WTC11 (cell line): ENCODE results near the gene SP100. TPM values are rescaled to one million over a fixed set of nuclear protein-coding genes. Genes with fewer than 3 reads are reported as not detected.
A peak's percentile ranks its signal among the peaks of the same experiment; 100 is the strongest.

Experiments
- ATAC-seq: fragments of 200-7000 bp; cut with Tn5 transposase; 2 replicates; pipeline ENCODE4 v1.10.0; 2021; ENCODE audit warnings: mild to moderate bottlenecking, moderate library complexity
- CTCF ChIA-PET: fragments of 300-600 bp; sonication (Branson Sonifier 250); formaldehyde crosslinking; loops from one replicate; lab custom pipeline; 2021; ENCODE audit warnings: antibody characterized with exemption; lab: Charles Lee
- POLR2A ChIA-PET: fragments of 350-600 bp; sonication (Branson Sonifier 250); formaldehyde crosslinking; loops from one replicate; lab custom pipeline; 2021; ENCODE audit warnings: antibody characterized with exemption; lab: Charles Lee
- DNase-seq: peaks from one replicate; pipeline ENCODE4 v3.0.0; 2021; ENCODE audit warnings: low spot score
- H3K27ac Mint-ChIP-seq: 2 replicates; pipeline ENCODE4 v1.8.0; 2021; ENCODE audit warnings: mixed read lengths
- H3K27me3 Mint-ChIP-seq: 2 replicates; pipeline ENCODE4 v1.8.0; 2021; ENCODE audit warnings: low read depth, mild to moderate bottlenecking, moderate library complexity, mixed read lengths
- H3K36me3 Mint-ChIP-seq: 2 replicates; pipeline ENCODE4 v1.8.0; 2021; ENCODE audit warnings: mixed read lengths
- H3K4me1 Mint-ChIP-seq: 2 replicates; pipeline ENCODE4 v1.8.0; 2022; ENCODE audit warnings: mixed read lengths
- H3K4me3 Mint-ChIP-seq: 2 replicates; pipeline ENCODE4 v1.8.0; 2021; ENCODE audit warnings: mild to moderate bottlenecking, moderate library complexity, mixed read lengths
- H3K9me3 Mint-ChIP-seq: 2 replicates; pipeline ENCODE4 v1.8.0; 2021; ENCODE audit warnings: mixed read lengths
- ARID4B ChIP-seq: sonication (generic); formaldehyde crosslinking; IDR thresholded peaks from 2 replicates; pipeline ENCODE4 v1.8.0; 2023; ENCODE audit warnings: missing genetic modification reagents, mild to moderate bottlenecking, borderline replicate concordance
- CREM ChIP-seq: sonication (generic); formaldehyde crosslinking; IDR thresholded peaks from 2 replicates; pipeline ENCODE4 v1.8.1; 2022; ENCODE audit warnings: mild to moderate bottlenecking, missing genetic modification reagents, moderate library complexity
- ESRRA ChIP-seq: sonication (generic); formaldehyde crosslinking; IDR thresholded peaks from 2 replicates; pipeline ENCODE4 v1.8.1; 2022; ENCODE audit warnings: mild to moderate bottlenecking, missing genetic modification reagents, borderline replicate concordance
- FOXP1 ChIP-seq: sonication (generic); formaldehyde crosslinking; IDR thresholded peaks from 2 replicates; pipeline ENCODE4 v1.8.0; 2022; ENCODE audit warnings: missing genetic modification reagents, mild to moderate bottlenecking, moderate library complexity, borderline replicate concordance
- GABPB1 ChIP-seq: sonication (generic); formaldehyde crosslinking; IDR thresholded peaks from 2 replicates; pipeline ENCODE4 v1.8.1; 2023; ENCODE audit warnings: mild to moderate bottlenecking, missing genetic modification reagents
- MAX ChIP-seq: sonication (generic); formaldehyde crosslinking; IDR thresholded peaks from 2 replicates; pipeline ENCODE4 v1.8.0; 2022; ENCODE audit warnings: mild to moderate bottlenecking, missing genetic modification reagents
- MYBL2 ChIP-seq: sonication (generic); formaldehyde crosslinking; IDR thresholded peaks from 2 replicates; pipeline ENCODE4 v1.8.1; 2023; ENCODE audit warnings: mild to moderate bottlenecking, moderate library complexity, missing genetic modification reagents
- OVOL2 ChIP-seq: fragments of 250-450 bp; sonication (Bioruptor Pico); IDR thresholded peaks from 2 replicates; pipeline ENCODE4 v1.9.0; 2021; ENCODE audit warnings: mild to moderate bottlenecking, borderline replicate concordance
- RELA ChIP-seq: sonication (generic); formaldehyde crosslinking; IDR thresholded peaks from 2 replicates; pipeline ENCODE4 v1.8.1; 2022; ENCODE audit warnings: missing genetic modification reagents, mild to moderate bottlenecking, borderline replicate concordance
- SP1 ChIP-seq: sonication (generic); formaldehyde crosslinking; conservative IDR thresholded peaks from 2 replicates; pipeline ENCODE4 v1.8.1; 2022; ENCODE audit warnings: missing genetic modification reagents
- USF1 ChIP-seq: sonication (generic); formaldehyde crosslinking; IDR thresholded peaks from 2 replicates; pipeline ENCODE4 v1.8.0; 2022; ENCODE audit warnings: mild to moderate bottlenecking, missing genetic modification reagents
- ZNF232 ChIP-seq: sonication (generic); formaldehyde crosslinking; IDR thresholded peaks from 2 replicates; pipeline ENCODE4 v1.8.0; 2022; ENCODE audit warnings: mild to moderate bottlenecking, missing genetic modification reagents
- ZNF263 ChIP-seq: sonication (generic); formaldehyde crosslinking; IDR thresholded peaks from 2 replicates; pipeline ENCODE4 v1.8.1; 2022; ENCODE audit warnings: low read depth, mild to moderate bottlenecking, moderate library complexity, missing genetic modification reagents
- ZNF396 ChIP-seq: fragments of 250-450 bp; sonication (Bioruptor Pico); IDR thresholded peaks from 2 replicates; pipeline ENCODE4 v1.8.0; 2021; ENCODE audit warnings: mild to moderate bottlenecking, moderate library complexity, borderline replicate concordance
- total RNA-seq: library from RNA; stranded (reverse); gene quantifications from 3 replicates; pipeline ENCODE4 v1.2.3, GENCODE V29; 2021
- TF ChIP-seq, protein P1 (sequence below): sonication (generic); formaldehyde crosslinking; IDR thresholded peaks from 2 replicates; pipeline ENCODE4 v1.8.1; 2023; ENCODE audit warnings: mild to moderate bottlenecking, missing genetic modification reagents, borderline replicate concordance
- TF ChIP-seq, protein P2 (sequence below): sonication (generic); formaldehyde crosslinking; conservative IDR thresholded peaks from 2 replicates; pipeline ENCODE4 v1.8.1; 2023; ENCODE audit warnings: mild to moderate bottlenecking, low read depth, missing genetic modification reagents, moderate library complexity

The SP100 gene
- total RNA-seq, 1 experiment from 2014 or later: 1.3 TPM

DNA sequence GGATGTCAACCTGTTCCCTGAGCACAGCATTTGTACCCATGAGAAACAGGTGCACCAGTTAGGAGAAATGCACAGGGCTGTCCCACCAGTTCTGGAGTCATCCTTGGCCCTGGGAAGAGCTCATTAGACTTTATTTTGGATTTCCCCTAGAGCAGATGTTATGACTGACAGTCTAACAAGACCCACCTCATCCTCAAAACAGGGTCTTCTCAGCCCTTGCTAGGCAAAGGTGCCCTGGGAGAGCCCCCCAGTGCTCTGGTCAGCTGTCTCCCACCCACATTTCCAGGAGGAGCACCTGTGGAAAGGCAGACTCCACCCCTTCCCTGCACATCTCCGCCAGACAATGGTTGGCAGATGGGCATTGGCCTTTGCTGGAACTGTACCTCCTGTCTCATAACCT is 5.7 kb upstream of the SP100 start:
- no peak for ATAC-seq
- no peak for DNase-seq
- Mint-ChIP-seq H3K4me1 (peaks cover 9% of the 10 kb centered on the region), H3K27me3 (peaks cover 39% of the 10 kb centered on the region), H3K9me3 (0 out of 2 replicates have a peak, but pooled peaks cover 4% of the 10 kb centered on the region), H3K27ac (no peak overlapping the region), H3K4me3 (no peak overlapping the region), H3K36me3 (no peaks in the 10 kb centered on the region)
- TF ChIP-seq ZNF232: no peak
- CTCF ChIA-PET: no interaction called here
- POLR2A ChIA-PET: no interaction called here

DNA sequence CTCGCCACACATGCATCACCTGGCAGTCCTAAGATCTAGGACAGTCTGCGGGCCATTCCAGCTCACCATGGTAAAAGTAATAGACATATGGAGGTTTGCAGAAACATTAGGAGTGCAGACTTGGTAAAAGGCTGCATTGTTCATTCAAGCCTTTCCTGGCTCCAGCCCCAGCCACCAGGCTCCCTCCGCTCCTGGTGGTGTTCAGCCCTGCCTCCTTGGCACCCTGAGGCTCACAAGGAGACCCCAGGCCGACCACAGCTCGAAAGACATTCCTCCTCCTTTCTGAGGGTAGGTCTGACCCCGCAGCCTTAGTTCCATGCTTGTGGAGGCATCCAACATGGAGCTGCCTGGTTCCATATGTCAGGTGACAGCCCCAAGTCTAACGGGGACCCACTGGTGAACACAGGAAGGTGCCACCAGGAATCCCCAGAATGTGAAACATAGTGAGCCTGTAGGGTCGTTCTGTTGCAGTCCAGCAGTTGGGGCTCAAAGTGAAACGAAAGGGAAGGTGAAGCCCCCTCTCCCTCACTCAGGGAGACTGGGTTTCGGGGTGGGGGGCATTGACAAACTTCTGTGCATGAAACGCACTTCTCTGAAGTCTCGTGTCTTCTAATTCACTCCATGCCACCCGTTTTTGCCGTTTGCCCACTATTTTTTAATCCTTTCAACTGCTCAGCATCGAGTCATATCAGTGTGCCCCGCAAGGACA is 5.0 kb upstream of the SP100 start:
- no peak overlapping the region for H3K27ac Mint-ChIP-seq
- no peak for DNase-seq
- TF ChIP-seq GABPB1 (0 out of 2 replicates have a peak, but pooled peaks have one; percentile 4), ZNF396 (CRISPR knock-in tag) (no peak)
- no peaks in the 10 kb centered on the region for H3K36me3 Mint-ChIP-seq
- no peak for ATAC-seq
- ChIA-PET CTCF (interaction anchor here (1.1 kb wide), 2 partner anchors 251 to 343 kb away, joined by 3 read pairs; partner anchors contain the start of gene SLC16A14), POLR2A (no interaction called here)
- peak overlapping the region; percentile 85 for H3K4me3 Mint-ChIP-seq
- 0 out of 2 replicates have a peak, but pooled peaks cover 4% of the 10 kb centered on the region for H3K9me3 Mint-ChIP-seq
- peaks cover 39% of the 10 kb centered on the region for H3K27me3 Mint-ChIP-seq
- H3K4me1 Mint-ChIP-seq: peaks cover 9% of the 10 kb centered on the region

DNA sequence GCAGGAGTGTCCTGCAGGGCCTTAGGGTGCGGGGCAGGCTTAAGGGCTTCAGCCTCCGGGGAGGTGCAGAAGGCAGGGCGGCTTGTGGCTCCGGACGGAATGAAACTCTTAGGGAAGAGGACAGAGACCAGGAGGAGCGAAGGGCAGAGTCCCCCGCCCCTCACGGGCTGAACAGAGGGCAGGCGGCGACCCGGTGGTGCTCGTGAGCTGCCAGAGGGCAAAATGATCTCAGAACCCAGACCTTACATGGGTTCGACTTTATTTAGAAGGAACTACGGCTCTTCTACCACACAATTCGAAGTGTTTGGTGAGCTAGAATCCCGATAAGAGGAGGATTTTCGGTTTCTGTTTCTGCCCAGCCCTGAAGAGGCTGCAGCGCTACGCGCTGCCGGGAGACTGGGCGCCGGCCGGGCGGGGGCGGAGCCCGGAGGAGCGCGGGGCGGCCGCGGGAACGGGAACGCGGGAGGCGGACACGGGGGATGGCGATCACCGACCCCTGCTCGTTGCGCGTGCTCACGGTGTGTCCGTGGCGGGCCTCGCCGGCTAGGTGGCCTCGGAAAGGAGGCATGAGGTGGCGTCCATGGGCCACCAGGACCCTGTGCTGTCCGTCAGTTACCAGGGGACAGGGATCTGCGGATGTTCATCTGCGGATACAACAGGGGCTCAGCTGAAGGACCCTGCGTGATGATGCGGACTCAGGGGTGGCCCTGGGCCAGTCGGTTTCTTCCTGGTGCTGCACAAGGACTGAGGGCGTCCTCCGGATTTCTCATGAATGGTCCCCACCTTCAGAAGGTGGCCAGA is 4.2 kb upstream of the SP100 start:
- no peak overlapping the region for H3K27ac Mint-ChIP-seq
- CTCF ChIA-PET: interaction anchor here (1.1 kb wide), 2 partner anchors 252 to 343 kb away, joined by 3 read pairs; partner anchors contain the start of gene SLC16A14
- H3K27me3 Mint-ChIP-seq: peaks cover 39% of the 10 kb centered on the region
- peak; percentile 86 for ATAC-seq
- H3K36me3 Mint-ChIP-seq: no peaks in the 10 kb centered on the region
- POLR2A ChIA-PET: no interaction called here
- H3K4me3 Mint-ChIP-seq: peak overlapping the region; percentile 85
- 0 out of 2 replicates have a peak, but pooled peaks cover 4% of the 10 kb centered on the region for H3K9me3 Mint-ChIP-seq
- peaks cover 11% of the 10 kb centered on the region for H3K4me1 Mint-ChIP-seq
- peak; percentile 48 for DNase-seq
- 0 out of 2 replicates have a peak, but pooled peaks have one; percentile 28 for TF ChIP-seq ARID4B (CRISPR knock-in tag)
- TF ChIP-seq, protein P1, sequence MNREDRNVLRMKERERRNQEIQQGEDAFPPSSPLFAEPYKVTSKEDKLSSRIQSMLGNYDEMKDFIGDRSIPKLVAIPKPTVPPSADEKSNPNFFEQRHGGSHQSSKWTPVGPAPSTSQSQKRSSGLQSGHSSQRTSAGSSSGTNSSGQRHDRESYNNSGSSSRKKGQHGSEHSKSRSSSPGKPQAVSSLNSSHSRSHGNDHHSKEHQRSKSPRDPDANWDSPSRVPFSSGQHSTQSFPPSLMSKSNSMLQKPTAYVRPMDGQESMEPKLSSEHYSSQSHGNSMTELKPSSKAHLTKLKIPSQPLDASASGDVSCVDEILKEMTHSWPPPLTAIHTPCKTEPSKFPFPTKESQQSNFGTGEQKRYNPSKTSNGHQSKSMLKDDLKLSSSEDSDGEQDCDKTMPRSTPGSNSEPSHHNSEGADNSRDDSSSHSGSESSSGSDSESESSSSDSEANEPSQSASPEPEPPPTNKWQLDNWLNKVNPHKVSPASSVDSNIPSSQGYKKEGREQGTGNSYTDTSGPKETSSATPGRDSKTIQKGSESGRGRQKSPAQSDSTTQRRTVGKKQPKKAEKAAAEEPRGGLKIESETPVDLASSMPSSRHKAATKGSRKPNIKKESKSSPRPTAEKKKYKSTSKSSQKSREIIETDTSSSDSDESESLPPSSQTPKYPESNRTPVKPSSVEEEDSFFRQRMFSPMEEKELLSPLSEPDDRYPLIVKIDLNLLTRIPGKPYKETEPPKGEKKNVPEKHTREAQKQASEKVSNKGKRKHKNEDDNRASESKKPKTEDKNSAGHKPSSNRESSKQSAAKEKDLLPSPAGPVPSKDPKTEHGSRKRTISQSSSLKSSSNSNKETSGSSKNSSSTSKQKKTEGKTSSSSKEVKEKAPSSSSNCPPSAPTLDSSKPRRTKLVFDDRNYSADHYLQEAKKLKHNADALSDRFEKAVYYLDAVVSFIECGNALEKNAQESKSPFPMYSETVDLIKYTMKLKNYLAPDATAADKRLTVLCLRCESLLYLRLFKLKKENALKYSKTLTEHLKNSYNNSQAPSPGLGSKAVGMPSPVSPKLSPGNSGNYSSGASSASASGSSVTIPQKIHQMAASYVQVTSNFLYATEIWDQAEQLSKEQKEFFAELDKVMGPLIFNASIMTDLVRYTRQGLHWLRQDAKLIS: no peak
- TF ChIP-seq FOXP1: peak; percentile 78; the same call in 1 of the 2 replicates
- TF ChIP-seq, protein P2, sequence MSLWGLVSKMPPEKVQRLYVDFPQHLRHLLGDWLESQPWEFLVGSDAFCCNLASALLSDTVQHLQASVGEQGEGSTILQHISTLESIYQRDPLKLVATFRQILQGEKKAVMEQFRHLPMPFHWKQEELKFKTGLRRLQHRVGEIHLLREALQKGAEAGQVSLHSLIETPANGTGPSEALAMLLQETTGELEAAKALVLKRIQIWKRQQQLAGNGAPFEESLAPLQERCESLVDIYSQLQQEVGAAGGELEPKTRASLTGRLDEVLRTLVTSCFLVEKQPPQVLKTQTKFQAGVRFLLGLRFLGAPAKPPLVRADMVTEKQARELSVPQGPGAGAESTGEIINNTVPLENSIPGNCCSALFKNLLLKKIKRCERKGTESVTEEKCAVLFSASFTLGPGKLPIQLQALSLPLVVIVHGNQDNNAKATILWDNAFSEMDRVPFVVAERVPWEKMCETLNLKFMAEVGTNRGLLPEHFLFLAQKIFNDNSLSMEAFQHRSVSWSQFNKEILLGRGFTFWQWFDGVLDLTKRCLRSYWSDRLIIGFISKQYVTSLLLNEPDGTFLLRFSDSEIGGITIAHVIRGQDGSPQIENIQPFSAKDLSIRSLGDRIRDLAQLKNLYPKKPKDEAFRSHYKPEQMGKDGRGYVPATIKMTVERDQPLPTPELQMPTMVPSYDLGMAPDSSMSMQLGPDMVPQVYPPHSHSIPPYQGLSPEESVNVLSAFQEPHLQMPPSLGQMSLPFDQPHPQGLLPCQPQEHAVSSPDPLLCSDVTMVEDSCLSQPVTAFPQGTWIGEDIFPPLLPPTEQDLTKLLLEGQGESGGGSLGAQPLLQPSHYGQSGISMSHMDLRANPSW (CRISPR knock-in tag): no peak
- peak; percentile 58; the same call in 1 of the 2 replicates for TF ChIP-seq SP1
- peak; percentile 58; the same call in 1 of the 2 replicates for TF ChIP-seq ESRRA (CRISPR knock-in tag)
- 0 out of 2 replicates have a peak, but pooled peaks have one; percentile 56 for TF ChIP-seq MYBL2 (CRISPR knock-in tag)
- no peak for TF ChIP-seq USF1 (CRISPR knock-in tag)
- peak; percentile 69; the same call in 1 of the 2 replicates for TF ChIP-seq RELA (CRISPR knock-in tag)
- TF ChIP-seq MAX (CRISPR knock-in tag): peak; percentile 79; the same call in 1 of the 2 replicates
- no peak for TF ChIP-seq ZNF263 (CRISPR knock-in tag)
- TF ChIP-seq OVOL2 (CRISPR knock-in tag): no peak
- no peak for TF ChIP-seq CREM
